Measurements from ENCODE around the gene ADD3. TPM values are rescaled to one million over a fixed set of nuclear protein-coding genes. Genes with fewer than 3 reads are reported as not detected.

The ADD3 gene
- total RNA-seq, 6 experiments from 2014 or later: 11.7 to 71.3 (median 16.2) TPM

GRCh38 chr10:110162741-110163145, 155.0 kb downstream of the ADD3 start:
- no peak for DNase-seq
- 31% methylated on average over 3 of the region's 6 CpGs for WGBS (ENCODE audit: insufficient coverage, low coverage, low lambda C conversion rate, missing lambda C conversion rate)
- no peak overlapping the region for H3K27ac ChIP-seq
- no peaks in the 10 kb centered on the region for H3K4me1 ChIP-seq
- no peaks in the 10 kb centered on the region for H3K9me3 ChIP-seq
- H3K27me3 ChIP-seq: no peaks in the 10 kb centered on the region
- no peaks in the 10 kb centered on the region for H3K36me3 ChIP-seq
- peak; percentile 42 to 59 (median 46) for ATAC-seq
- TF ChIP-seq, protein P1, sequence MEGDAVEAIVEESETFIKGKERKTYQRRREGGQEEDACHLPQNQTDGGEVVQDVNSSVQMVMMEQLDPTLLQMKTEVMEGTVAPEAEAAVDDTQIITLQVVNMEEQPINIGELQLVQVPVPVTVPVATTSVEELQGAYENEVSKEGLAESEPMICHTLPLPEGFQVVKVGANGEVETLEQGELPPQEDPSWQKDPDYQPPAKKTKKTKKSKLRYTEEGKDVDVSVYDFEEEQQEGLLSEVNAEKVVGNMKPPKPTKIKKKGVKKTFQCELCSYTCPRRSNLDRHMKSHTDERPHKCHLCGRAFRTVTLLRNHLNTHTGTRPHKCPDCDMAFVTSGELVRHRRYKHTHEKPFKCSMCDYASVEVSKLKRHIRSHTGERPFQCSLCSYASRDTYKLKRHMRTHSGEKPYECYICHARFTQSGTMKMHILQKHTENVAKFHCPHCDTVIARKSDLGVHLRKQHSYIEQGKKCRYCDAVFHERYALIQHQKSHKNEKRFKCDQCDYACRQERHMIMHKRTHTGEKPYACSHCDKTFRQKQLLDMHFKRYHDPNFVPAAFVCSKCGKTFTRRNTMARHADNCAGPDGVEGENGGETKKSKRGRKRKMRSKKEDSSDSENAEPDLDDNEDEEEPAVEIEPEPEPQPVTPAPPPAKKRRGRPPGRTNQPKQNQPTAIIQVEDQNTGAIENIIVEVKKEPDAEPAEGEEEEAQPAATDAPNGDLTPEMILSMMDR (IDR thresholded peaks at IDR 0.05): peak in 1 of 4 donors; percentile 9
- TF ChIP-seq POLR2A (IDR thresholded peaks at IDR 0.05): no peak
- no peak overlapping the region for H3K4me3 ChIP-seq
- intact Hi-C loops (cut with DNase I): no loop called here

DNA sequence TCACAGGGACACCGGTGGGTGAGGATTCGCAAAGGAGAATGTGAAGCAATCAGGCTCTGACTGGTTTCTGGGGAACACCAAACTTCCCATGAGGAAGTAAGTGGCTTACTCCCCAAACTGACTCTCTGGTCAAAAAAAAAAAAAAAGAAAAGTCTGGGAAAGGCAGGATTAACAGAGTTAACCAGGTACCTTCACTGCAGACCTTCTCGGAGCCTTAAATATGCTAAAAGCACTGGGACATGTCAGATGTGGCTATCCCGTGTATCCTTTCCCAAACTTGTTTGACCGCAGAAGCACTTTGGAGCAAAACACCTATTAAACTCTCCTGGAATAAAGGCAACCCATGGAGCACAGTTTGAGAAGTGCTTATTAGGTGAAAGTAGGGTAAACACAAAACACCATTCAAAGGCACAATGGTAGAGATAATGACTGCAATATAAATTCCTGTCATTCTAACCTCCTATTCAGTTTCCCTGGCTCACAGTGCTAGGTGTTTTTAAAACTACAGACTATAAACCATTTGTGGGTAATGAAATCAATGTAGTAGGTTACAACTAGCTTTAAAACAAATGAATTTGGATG, 155.5 kb downstream of the ADD3 start:
- 70% methylated on average over 5 of the region's 5 CpGs for WGBS (ENCODE audit: insufficient coverage, low coverage, low lambda C conversion rate, missing lambda C conversion rate)
- no peak for ATAC-seq

GRCh38 chr10:110163841-110164240, 156.1 kb downstream of the ADD3 start:
- Histone ChIP-seq H3K27ac (no peak overlapping the region), H3K9me3 (no peaks in the 10 kb centered on the region), H3K36me3 (no peaks in the 10 kb centered on the region), H3K27me3 (no peaks in the 10 kb centered on the region), H3K4me3 (no peak overlapping the region), H3K4me1 (peaks cover 0 to 5% (median 0%) of the 10 kb centered on the region in 4 donors)
- 57% methylated on average over 4 of the region's 4 CpGs for WGBS (ENCODE audit: insufficient coverage, low coverage, low lambda C conversion rate, missing lambda C conversion rate)
- DNase-seq (no peak), ATAC-seq (no peak)
- intact Hi-C loops (cut with DNase I): no loop called here
- TF ChIP-seq, protein P1 (IDR thresholded peaks at IDR 0.05): no peak
- TF ChIP-seq POLR2A (IDR thresholded peaks at IDR 0.05): no peak

More for the DNA sequence above, 155.5 kb downstream of the ADD3 start:
- intact Hi-C loops (cut with DNase I): no loop called here
- Histone ChIP-seq H3K9me3 (no peaks in the 10 kb centered on the region), H3K36me3 (no peaks in the 10 kb centered on the region), H3K4me3 (no peak overlapping the region), H3K4me1 (no peaks in the 10 kb centered on the region), H3K27me3 (no peaks in the 10 kb centered on the region), H3K27ac (no peak overlapping the region)
- DNase-seq: no peak
- TF ChIP-seq, protein P1 (IDR thresholded peaks at IDR 0.05): no peak
- no peak for TF ChIP-seq POLR2A (IDR thresholded peaks at IDR 0.05)

- ATAC-seq (no peak), DNase-seq (no peak)
- Histone ChIP-seq H3K4me3 (no peak overlapping the region), H3K4me1 (peaks cover 0 to 7% (median 0%) of the 10 kb centered on the region in 4 donors), H3K27me3 (no peaks in the 10 kb centered on the region), H3K9me3 (no peaks in the 10 kb centered on the region), H3K36me3 (no peaks in the 10 kb centered on the region), H3K27ac (no peak overlapping the region)
- TF ChIP-seq POLR2A (IDR thresholded peaks at IDR 0.05): no peak
- TF ChIP-seq, protein P1 (IDR thresholded peaks at IDR 0.05): no peak
- WGBS (ENCODE audit: insufficient coverage, low coverage, low lambda C conversion rate, missing lambda C conversion rate): 65% methylated on average over 6 of the region's 6 CpGs
- intact Hi-C loops (cut with DNase I): no loop called here
These were observed 157.5 kb downstream of the ADD3 start for GRCh38 chr10:110165239-110165638.

All from right lobe of liver (tissue), 6 donors.